Ishikawa (cell line): ENCODE results near the gene PLXDC2.

ENCODE experiments used
- CEBPB ChIP-seq: IDR thresholded peaks from 2 replicates; pipeline ENCODE4 v1.6.1; 2012
- CREB1 ChIP-seq: IDR thresholded peaks from 2 replicates; pipeline ENCODE4 v1.6.1; 2012; ENCODE audit warnings: low read depth
- EGR1 ChIP-seq: IDR thresholded peaks from 2 replicates; pipeline ENCODE4 v1.6.1; 2012
- EP300 ChIP-seq: IDR thresholded peaks from 2 replicates; pipeline ENCODE4 v1.6.1; 2012; ENCODE audit warnings: borderline replicate concordance
- FOXM1 ChIP-seq: IDR thresholded peaks from 2 replicates; pipeline ENCODE4 v1.6.1; 2012; ENCODE audit warnings: low read depth, borderline replicate concordance
- NFIC ChIP-seq: IDR thresholded peaks from 2 replicates; pipeline ENCODE4 v1.6.1; 2012
- RAD21 ChIP-seq: IDR thresholded peaks from 2 replicates; pipeline ENCODE4 v1.6.1; 2012; ENCODE audit warnings: low read depth
- TAF1 ChIP-seq: IDR thresholded peaks from 2 replicates; pipeline ENCODE4 v1.6.1; 2012; ENCODE audit warnings: low read depth, mild to moderate bottlenecking
- TCF12 ChIP-seq: IDR thresholded peaks from 2 replicates; pipeline ENCODE4 v1.6.1; 2012; ENCODE audit warnings: low read depth
- TEAD4 ChIP-seq: IDR thresholded peaks from 2 replicates; pipeline ENCODE4 v1.6.1; 2012
- YY1 ChIP-seq: IDR thresholded peaks from 2 replicates; pipeline ENCODE4 v1.6.1; 2012; ENCODE audit warnings: low read depth
- ZBTB7A ChIP-seq: IDR thresholded peaks from 2 replicates; pipeline ENCODE4 v1.6.1; 2012; ENCODE audit warnings: low read depth
- TF ChIP-seq, protein P1 (sequence below): IDR thresholded peaks from 2 replicates; pipeline ENCODE4 v1.6.1; 2012; ENCODE audit warnings: low read depth, mild to moderate bottlenecking
- TF ChIP-seq, protein P2 (sequence below): IDR thresholded peaks from 2 replicates; pipeline ENCODE4 v1.6.1; 2012

DNA sequence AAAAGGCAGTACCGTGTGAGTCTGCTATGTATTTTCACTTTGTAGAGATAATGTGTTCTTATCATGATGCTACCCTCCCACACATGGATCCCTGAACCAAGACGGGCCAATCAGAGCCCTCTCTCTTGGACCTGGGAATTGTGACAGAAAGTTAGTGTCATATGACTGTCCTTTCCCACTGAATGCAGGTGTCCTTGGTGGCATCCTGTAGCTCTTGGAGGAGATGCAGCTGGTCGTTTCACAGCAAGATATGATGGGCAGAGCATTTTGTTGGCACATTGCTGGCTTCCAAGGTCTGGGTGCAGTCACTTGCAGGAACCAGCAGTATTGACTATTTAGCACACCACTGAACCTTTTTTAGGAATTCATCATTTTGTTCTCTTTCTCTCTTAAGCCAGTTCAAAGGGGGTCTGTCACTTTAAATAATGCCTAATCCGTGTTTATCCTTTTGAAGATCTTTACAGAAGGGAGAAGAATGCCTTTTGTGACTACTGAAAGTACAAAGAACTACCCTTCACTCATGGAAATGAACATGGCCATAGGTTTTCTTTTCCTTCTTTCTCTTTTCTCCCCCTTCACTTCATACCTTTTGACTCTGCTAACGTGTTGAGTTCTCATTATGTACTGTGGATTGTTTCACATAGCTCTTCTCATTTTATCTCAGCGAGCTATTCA, 125.1 kb downstream of the PLXDC2 start:
- TF ChIP-seq EP300 (no peak), NFIC (no peak), TCF12 (no peak), EGR1 (no peak), TAF1 (no peak), ZBTB7A (no peak), CREB1 (no peak), RAD21 (no peak), CEBPB (no peak), FOXM1 (no peak), TEAD4 (no peak), YY1 (no peak)
- TF ChIP-seq, protein P1, sequence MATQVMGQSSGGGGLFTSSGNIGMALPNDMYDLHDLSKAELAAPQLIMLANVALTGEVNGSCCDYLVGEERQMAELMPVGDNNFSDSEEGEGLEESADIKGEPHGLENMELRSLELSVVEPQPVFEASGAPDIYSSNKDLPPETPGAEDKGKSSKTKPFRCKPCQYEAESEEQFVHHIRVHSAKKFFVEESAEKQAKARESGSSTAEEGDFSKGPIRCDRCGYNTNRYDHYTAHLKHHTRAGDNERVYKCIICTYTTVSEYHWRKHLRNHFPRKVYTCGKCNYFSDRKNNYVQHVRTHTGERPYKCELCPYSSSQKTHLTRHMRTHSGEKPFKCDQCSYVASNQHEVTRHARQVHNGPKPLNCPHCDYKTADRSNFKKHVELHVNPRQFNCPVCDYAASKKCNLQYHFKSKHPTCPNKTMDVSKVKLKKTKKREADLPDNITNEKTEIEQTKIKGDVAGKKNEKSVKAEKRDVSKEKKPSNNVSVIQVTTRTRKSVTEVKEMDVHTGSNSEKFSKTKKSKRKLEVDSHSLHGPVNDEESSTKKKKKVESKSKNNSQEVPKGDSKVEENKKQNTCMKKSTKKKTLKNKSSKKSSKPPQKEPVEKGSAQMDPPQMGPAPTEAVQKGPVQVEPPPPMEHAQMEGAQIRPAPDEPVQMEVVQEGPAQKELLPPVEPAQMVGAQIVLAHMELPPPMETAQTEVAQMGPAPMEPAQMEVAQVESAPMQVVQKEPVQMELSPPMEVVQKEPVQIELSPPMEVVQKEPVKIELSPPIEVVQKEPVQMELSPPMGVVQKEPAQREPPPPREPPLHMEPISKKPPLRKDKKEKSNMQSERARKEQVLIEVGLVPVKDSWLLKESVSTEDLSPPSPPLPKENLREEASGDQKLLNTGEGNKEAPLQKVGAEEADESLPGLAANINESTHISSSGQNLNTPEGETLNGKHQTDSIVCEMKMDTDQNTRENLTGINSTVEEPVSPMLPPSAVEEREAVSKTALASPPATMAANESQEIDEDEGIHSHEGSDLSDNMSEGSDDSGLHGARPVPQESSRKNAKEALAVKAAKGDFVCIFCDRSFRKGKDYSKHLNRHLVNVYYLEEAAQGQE, result no peak
- TF ChIP-seq, protein P2, sequence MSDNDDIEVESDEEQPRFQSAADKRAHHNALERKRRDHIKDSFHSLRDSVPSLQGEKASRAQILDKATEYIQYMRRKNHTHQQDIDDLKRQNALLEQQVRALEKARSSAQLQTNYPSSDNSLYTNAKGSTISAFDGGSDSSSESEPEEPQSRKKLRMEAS, result no peak
